Measurements from ENCODE around the gene SLC4A8. TPM values are rescaled to one million over a fixed set of nuclear protein-coding genes. Genes with fewer than 3 reads are reported as not detected.
A peak's percentile ranks its signal among the peaks of the same experiment; 100 is the strongest.

Gene SLC4A8
- total RNA-seq, 1 donor from 2014 or later, result 21.2 TPM

- TF ChIP-seq CTCF (IDR thresholded peaks at IDR 0.05; ENCODE audit: unreplicated experiment), result no peak
- Mint-ChIP-seq H3K27me3 (ENCODE audit: low read depth) (no peaks in the 10 kb centered on the region), H3K9me3 (no peaks in the 10 kb centered on the region), H3K36me3 (no peaks in the 10 kb centered on the region), H3K27ac (peak overlapping the region; percentile 14), H3K4me1 (peaks cover 40% of the 10 kb centered on the region), H3K4me3 (no peak overlapping the region)
- no peak for DNase-seq (ENCODE audit: low spot score in 2 of 2, unreplicated experiment in 2 of 2)
Observed at GRCh38 chr12:51413791-51414190, 10.8 kb upstream of the SLC4A8 start.

GRCh38 chr12:51415931-51416330, 8.7 kb upstream of the SLC4A8 start:
- Mint-ChIP-seq H3K27ac (peak overlapping the region; percentile 43), H3K27me3 (ENCODE audit: low read depth) (no peaks in the 10 kb centered on the region), H3K9me3 (no peaks in the 10 kb centered on the region), H3K4me1 (peaks cover 42% of the 10 kb centered on the region), H3K36me3 (no peaks in the 10 kb centered on the region), H3K4me3 (no peak overlapping the region)
- TF ChIP-seq CTCF (IDR thresholded peaks at IDR 0.05; ENCODE audit: unreplicated experiment), result no peak
- no peak for DNase-seq (ENCODE audit: low spot score in 2 of 2, unreplicated experiment in 2 of 2)

GRCh38 chr12:51417826-51418225, 6.8 kb upstream of the SLC4A8 start:
- H3K27ac Mint-ChIP-seq, result peak overlapping the region; percentile 20
- TF ChIP-seq CTCF (IDR thresholded peaks at IDR 0.05; ENCODE audit: unreplicated experiment), result no peak
- H3K4me3 Mint-ChIP-seq, result no peak overlapping the region
- DNase-seq (ENCODE audit: low spot score in 2 of 2, unreplicated experiment in 2 of 2), result no peak
- no peaks in the 10 kb centered on the region for H3K27me3 Mint-ChIP-seq (ENCODE audit: low read depth)
- H3K4me1 Mint-ChIP-seq, result peaks cover 40% of the 10 kb centered on the region
- no peaks in the 10 kb centered on the region for H3K36me3 Mint-ChIP-seq
- H3K9me3 Mint-ChIP-seq, result no peaks in the 10 kb centered on the region

DNA sequence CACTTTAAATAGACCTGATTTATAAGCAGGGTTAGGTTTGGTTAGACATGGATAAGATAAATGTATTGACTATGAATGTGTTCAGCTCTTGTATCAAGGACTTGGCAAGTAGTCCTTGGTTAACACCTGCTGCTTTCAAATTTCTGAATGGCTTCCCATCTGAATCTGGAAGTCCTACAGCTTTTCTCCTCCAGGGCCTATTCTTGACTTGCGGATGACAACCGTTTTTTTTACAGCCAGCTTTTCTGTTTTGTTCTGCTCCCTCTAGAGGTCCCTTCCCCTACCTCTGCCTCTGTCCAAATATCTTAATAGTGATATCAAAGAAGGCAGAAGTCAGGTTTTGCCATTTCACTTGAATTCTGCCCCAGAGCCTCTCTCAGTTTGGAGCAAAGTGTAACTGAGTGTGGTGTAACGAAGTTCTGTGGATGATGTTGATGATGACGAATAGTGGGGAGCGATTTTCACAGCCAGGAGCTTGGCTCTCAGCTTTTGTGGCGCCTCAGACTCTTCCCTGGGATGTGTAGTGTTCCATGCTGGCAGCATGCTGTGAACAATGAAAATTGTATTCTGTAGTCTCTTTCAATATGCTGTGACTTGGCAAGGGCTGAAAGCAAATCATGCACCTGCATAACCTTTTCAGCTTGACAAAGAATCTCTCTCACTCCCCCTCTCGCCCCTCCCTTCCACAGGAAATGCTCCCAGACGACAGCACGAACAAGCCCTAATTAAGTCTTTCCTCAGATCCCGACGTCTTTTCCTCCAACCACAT, 5.0 kb upstream of the SLC4A8 start:
- H3K36me3 Mint-ChIP-seq, result no peaks in the 10 kb centered on the region
- no peak for DNase-seq (ENCODE audit: low spot score in 2 of 2, unreplicated experiment in 2 of 2)
- H3K4me1 Mint-ChIP-seq, result peaks cover 34% of the 10 kb centered on the region
- no peaks in the 10 kb centered on the region for H3K9me3 Mint-ChIP-seq
- H3K4me3 Mint-ChIP-seq, result no peak overlapping the region
- peak; percentile 14 for TF ChIP-seq CTCF (IDR thresholded peaks at IDR 0.05; ENCODE audit: unreplicated experiment)
- peak overlapping the region; percentile 37 for H3K27ac Mint-ChIP-seq
- no peaks in the 10 kb centered on the region for H3K27me3 Mint-ChIP-seq (ENCODE audit: low read depth)

DNA sequence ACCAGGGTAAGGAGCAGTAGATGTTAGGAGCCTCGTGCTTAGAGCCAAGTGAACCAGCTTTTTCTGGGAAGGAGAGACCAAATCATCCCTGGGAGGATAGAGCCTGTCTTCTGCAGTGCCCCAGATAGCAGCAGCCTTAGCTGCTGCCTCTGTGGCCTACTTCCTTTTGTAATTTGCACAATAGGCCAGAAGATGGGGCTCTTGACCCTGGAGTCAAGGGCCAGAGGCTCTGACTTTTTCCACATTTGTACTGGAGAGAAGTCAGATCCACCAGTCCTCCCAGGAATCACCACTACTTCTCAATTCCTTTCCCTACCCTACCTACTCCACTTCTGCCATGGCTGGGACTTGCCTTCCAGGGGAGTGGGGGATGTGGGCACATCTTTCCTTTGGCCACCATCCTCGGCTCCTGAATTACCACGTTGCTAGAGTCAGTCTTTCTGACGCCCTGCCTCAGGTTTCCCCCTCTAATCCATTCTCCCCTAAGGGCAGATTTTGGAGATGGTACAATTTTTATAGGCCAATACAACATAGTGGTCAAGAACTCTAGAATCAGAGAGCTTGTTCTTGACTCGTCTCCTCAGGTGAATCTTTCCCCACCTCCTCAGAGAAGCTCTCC, 3.3 kb upstream of the SLC4A8 start:
- Mint-ChIP-seq H3K4me1 (peaks cover 31% of the 10 kb centered on the region), H3K27me3 (ENCODE audit: low read depth) (no peaks in the 10 kb centered on the region), H3K9me3 (no peaks in the 10 kb centered on the region), H3K4me3 (no peak overlapping the region), H3K36me3 (no peaks in the 10 kb centered on the region), H3K27ac (no peak overlapping the region)
- TF ChIP-seq CTCF (IDR thresholded peaks at IDR 0.05; ENCODE audit: unreplicated experiment), result peak; percentile 45
- DNase-seq (ENCODE audit: low spot score in 2 of 2, unreplicated experiment in 2 of 2), result no peak
